HFF-Myc (cell line): ENCODE measurements around the gene PRSS53.

Experiments used
- DNase-seq: peaks from one replicate; pipeline ENCODE4 v3.0.0-alpha.2; 2011; ENCODE audit warnings: low read depth; ENCODE audit errors: extremely low read depth
- H3K4me3 ChIP-seq: replicated peaks from 2 replicates; pipeline ENCODE4 v1.5.1; 2011; ENCODE audit warnings: low read depth, mild to moderate bottlenecking, control low read depth, low read length
- CTCF ChIP-seq: IDR thresholded peaks from 2 replicates; pipeline ENCODE4 v1.5.1; 2012; ENCODE audit warnings: mild to moderate bottlenecking, low read depth, low read length, control low read depth; ENCODE audit errors: missing control alignments

Gene PRSS53

GRCh38 chr16:31073142-31073969 is 15.4 kb downstream of the PRSS53 start:
- peak overlapping the region; percentile 93 for H3K4me3 ChIP-seq
- DNase-seq = no peak

GRCh38 chr16:31072540-31073141 is 16.1 kb downstream of the PRSS53 start:
- TF ChIP-seq CTCF = no peak
- DNase-seq = no peak

More at GRCh38 chr16:31073142-31073969, 15.4 kb downstream of the PRSS53 start:
- no peak for TF ChIP-seq CTCF

GRCh38 chr16:31071861-31072260 is 16.9 kb downstream of the PRSS53 start:
- peak; percentile 92 for DNase-seq
- TF ChIP-seq CTCF = no peak
- peak overlapping the region; percentile 93 for H3K4me3 ChIP-seq

More at GRCh38 chr16:31072540-31073141, 16.1 kb downstream of the PRSS53 start:
- peak overlapping the region; percentile 93 for H3K4me3 ChIP-seq

- DNase-seq = no peak
- H3K4me3 ChIP-seq = no peak overlapping the region
- no peak for TF ChIP-seq CTCF
Observed at GRCh38 chr16:31067342-31067741, 21.4 kb downstream of the PRSS53 start.

GRCh38 chr16:31064882-31065461 is 23.8 kb downstream of the PRSS53 start:
- TF ChIP-seq CTCF = no peak
- DNase-seq = peak; percentile 83
- H3K4me3 ChIP-seq = no peak overlapping the region

- TF ChIP-seq CTCF = no peak
- DNase-seq = no peak
- H3K4me3 ChIP-seq = no peak overlapping the region
Observed at GRCh38 chr16:31063843-31064611, 24.7 kb downstream of the PRSS53 start.
